GM12892 (cell line): ENCODE data around the gene TRANK1.

Experiments used
- DNase-seq: peaks from one replicate; pipeline ENCODE4 v3.0.0; 2011; ENCODE audit not compliant: insufficient read length
- FAIRE-seq: peaks from 2 replicates; lab custom pipeline; 2011; peaks lifted over from hg19 to GRCh38; lab: Jason Lieb, UNC
- POLR2A ChIP-seq: IDR thresholded peaks from 2 replicates; pipeline ENCODE4 v1.6.1; 2011; ENCODE audit warnings: low read depth, low read length, control low read depth
- POLR2AphosphoS5 ChIP-seq: IDR thresholded peaks from 2 replicates; pipeline ENCODE4 v1.6.1; 2011; ENCODE audit warnings: low read depth, low read length, control low read depth
- TAF1 ChIP-seq: IDR thresholded peaks from 2 replicates; pipeline ENCODE4 v1.6.1; 2011; ENCODE audit warnings: low read depth, mild to moderate bottlenecking, control low read depth, low read length, borderline replicate concordance

Gene TRANK1

GRCh38 chr3:36796161-36796560 lies 148.7 kb downstream of the TRANK1 start:
- no peak for TF ChIP-seq TAF1
- no peak for TF ChIP-seq POLR2AphosphoS5
- no peak for TF ChIP-seq POLR2A
- DNase-seq (no peak), FAIRE-seq (no peak)

- no peak for FAIRE-seq
- no peak for DNase-seq
- no peak for TF ChIP-seq TAF1
- TF ChIP-seq POLR2A, result no peak
- TF ChIP-seq POLR2AphosphoS5, result no peak
These were observed 149.2 kb downstream of the TRANK1 start for GRCh38 chr3:36795622-36796021.

- FAIRE-seq, result no peak
- TF ChIP-seq POLR2AphosphoS5 (no peak), POLR2A (no peak), TAF1 (no peak)
- no peak for DNase-seq
These were observed 152.5 kb downstream of the TRANK1 start for GRCh38 chr3:36792342-36792741.

DNA sequence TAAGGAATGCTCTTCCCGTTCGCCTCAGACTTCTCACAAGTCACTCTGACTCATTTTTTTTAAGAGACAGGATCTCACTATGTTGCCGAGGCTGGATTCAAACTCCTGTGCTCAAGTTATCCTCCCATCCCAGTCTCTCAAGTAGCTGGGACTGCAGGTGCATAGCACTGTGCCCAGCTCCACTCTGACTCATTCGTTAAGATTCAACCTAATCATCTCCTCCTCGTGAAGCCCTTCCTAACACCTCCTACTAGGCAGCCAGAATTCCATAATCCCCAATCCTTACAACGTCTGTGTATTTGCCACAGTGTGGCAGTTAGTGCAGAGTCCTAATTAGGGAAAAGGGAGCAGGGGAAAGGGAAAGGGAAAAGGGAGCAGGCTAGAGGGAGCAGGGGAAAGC lies 154.1 kb downstream of the TRANK1 start:
- no peak for DNase-seq
- TF ChIP-seq POLR2A, result no peak
- no peak for TF ChIP-seq POLR2AphosphoS5
- no peak for TF ChIP-seq TAF1
- FAIRE-seq, result no peak

DNA sequence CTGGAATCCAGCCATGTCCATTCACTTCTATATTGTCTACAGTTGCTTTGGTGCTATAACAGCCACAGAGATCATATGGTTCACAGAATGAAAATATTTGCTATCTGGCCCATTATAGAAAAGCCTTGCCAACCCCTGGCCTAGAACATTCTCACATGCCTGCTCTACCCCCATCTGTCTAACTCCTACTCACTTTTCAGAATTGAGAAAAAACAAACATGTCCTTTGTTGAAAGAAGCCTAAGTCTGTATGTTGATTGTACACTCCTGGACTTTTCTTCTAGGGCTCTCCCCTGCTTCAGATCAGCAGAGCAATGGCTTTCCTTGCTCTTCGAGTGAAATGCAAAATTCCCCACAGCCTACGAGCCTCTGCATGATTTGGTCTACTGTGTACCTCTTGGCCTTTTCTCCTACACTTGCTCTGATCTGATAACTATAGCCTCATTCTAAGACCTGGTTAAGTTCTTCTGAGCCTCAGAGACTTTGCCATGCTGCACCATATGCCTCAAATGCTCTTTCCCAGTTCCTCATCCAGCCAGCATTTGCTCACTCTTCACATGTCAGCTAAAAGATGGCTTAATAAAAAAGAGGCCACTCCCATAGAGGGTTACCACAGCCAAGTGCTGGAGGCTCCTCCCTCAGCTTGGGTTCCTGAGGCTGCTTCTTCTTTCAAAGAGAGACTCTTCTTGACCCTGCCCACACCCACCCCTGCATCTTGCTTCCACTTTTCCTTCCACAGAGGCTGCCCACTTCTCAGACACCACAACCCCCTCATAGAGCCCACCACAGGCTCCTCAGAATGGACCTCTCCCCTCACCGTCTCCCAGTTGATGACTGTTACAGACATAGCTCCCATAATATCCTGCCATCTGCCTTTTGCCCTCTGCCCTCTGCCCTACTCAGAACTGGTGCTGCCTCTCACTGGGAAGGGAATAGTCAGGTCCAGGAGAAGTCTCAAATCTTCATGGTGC lies 157.6 kb downstream of the TRANK1 start:
- DNase-seq (no peak), FAIRE-seq (no peak)
- no peak for TF ChIP-seq POLR2A
- no peak for TF ChIP-seq TAF1
- no peak for TF ChIP-seq POLR2AphosphoS5

- FAIRE-seq, result no peak
- TF ChIP-seq TAF1 (no peak), POLR2A (no peak), POLR2AphosphoS5 (no peak)
- no peak for DNase-seq
These were observed 160.7 kb downstream of the TRANK1 start for GRCh38 chr3:36784138-36784635.

DNA sequence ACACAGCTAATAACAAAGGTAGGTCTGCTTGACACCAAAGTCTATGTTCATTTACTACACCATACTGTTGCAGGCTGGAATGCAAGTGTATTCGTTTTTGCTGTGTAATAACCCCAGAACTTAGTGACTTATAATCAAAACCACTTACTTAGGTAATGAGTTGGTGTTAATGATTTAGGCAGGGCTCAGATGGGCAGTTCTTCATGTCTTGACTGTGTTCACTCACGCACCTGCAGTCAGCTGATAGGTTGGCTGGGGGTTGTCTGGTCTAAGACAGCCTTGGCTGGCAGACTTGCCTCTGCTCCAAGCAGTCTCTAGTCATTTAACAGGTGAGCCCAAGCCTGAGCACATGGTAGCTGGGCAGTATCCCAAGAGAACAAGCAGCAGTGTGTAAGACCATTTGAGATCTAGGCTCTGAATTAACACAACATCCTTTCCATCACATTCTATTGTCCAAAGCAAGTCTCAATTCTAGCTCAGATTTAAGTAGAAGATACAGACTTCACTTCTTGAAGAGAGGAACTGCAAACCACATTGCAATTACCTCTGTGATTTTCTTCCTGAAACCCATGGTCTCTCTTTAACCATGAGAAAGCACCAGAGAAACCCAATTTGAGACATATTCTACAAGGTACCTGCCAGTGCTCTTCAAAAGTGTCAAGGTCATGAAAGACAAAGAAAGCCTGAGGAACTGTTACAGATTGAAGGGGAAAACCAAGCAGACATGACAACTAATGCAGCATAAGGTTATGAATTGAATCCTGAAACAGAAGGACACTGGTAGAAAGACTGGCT lies 167.2 kb downstream of the TRANK1 start:
- TF ChIP-seq TAF1 (no peak), POLR2AphosphoS5 (no peak), POLR2A (no peak)
- DNase-seq, result no peak
- no peak for FAIRE-seq
